Cardiac fibroblast (primary cell): ENCODE measurements around the gene SMYD1.

ENCODE experiments used
- DNase-seq, 2 donors: peaks; one replicate each; pipeline versions ENCODE4 v3.0.0 to v3.0.0-alpha.2; 2010; ENCODE audit warnings: low read depth in 2 of 2
- H3K4me3 ChIP-seq, 2 donors: replicated peaks in 1 of 2; 1 replicate in 1 of 2; 2 replicates in 1 of 2; pipeline ENCODE4 v1.5.1; 2011; ENCODE audit warnings: low read depth in 2 of 2, low read length in 2 of 2, mild to moderate bottlenecking in 2 of 2, moderate library complexity in 1 of 2
- CTCF ChIP-seq: IDR thresholded peaks from one replicate; pipeline ENCODE4 v1.5.1; 2011; ENCODE audit warnings: low read depth, mild to moderate bottlenecking, low read length, inconsistent platforms

The SMYD1 gene

DNA sequence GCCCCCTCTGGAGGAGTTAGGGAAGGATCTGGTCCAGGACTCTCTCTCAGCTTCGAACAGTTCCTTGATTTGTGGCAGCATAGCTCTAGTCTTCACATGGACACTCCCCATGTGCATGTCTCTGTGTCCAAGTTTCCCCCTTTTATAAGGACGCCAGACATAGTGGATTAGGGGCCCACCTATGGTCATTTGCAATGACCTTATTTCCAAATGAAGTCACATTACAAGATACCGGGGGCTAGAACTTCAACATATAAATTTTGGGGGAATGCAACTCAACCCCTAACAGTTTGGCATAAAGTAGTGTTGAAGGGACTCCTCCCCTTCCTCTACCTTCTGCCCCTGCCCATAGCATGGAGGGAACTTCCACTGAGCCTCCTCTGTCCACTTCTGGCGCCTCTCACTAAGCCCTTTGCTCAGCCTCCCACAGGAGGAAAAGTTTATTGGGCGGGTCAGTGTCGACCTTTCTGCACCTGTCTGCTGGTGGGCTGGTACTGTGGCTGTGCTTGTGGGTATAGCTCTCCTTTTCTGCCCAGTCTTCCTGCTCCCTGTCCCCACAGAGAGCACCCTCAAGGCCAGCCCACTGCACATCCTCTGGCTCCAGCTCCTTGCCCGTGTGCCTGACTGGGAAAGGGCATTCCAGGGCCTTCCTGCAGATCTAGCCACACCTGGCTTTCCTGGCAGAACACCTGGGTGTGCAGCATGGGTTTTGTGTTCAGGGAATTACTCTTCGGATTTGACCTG lies 54.7 kb downstream of the SMYD1 start:
- DNase-seq, result no peak
- no peak for TF ChIP-seq CTCF
- H3K4me3 ChIP-seq, result no peak overlapping the region

GRCh38 chr2:88123164-88123974 lies 55.7 kb downstream of the SMYD1 start:
- no peak for DNase-seq
- no peak overlapping the region for H3K4me3 ChIP-seq
- TF ChIP-seq CTCF, result no peak

DNA sequence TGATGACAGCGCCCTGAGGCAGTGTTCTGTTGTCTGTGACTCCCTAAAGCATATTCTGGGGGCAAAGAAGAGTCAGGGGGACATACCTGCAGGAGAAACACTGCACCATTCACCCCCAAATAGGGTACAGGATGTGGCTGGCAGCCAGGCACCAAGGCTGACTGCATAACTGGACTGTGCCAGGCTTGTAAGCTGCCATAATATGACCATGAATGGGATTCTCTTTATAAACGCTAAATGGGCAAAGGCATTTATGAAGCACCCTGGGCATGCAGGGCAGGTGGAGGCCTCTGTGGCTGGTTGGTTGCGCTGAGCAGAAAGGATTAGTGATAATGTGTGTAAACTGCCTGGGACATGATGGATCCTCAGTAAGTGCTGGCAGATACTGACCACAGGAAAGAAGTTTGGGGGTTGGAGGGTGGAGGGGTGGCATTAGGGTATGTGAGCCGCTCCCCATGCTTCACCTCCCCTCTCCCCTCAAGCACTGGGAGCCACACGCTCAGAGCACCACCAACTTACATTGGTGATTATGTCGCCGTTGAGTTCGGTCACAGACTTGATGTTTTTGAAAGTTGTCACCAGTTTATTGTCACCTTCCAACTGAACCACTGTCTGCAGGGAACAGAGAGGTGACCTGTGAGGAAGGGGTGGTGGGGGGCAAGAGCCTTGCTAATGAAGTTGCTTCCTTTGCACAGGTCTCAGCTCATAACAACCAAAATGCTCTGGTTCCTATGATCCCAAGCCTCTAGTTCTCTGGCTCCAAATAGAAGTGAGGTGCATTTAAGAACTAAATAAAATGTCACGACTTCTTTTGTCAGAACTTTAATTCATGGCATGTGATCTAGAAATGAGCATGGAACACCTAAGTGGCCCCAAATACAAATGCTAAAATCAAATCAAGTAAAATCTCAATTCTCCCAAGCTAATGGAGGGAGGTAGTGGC lies 56.6 kb downstream of the SMYD1 start:
- no peak for DNase-seq

DNA sequence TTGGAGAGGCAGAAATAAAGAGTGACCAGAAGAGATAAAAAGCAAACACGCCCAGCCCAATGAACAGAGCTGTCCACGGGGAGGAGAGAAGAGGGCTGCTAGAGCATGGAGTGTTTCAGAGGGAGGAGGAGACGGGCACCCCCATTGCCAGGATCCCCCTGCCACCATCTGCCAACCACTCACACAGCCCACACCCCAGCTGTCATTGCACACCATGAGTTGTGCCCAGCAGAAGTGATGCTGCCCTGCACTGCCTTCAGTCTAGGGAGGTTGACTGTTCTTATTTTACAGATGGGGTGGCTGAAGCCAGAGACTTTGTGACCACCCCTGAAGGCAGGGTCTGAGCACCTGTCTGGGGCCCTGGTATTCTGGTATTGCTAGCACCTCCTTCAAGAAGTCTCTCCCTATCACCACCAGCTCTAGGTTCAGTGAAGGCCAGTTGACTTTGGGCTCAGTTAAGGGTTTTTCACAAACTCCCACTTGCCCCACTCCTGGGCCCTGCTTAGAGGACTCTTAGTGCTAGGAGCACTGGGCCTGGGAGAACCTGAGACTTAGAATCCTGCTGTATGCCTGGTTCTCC lies 57.8 kb downstream of the SMYD1 start:
- TF ChIP-seq CTCF, result no peak
- H3K4me3 ChIP-seq, result no peak overlapping the region
- no peak for DNase-seq

More for the DNA sequence above, 56.6 kb downstream of the SMYD1 start:
- no peak overlapping the region for H3K4me3 ChIP-seq
- no peak for TF ChIP-seq CTCF

- TF ChIP-seq CTCF, result no peak
- DNase-seq, result no peak
- H3K4me3 ChIP-seq, result no peak overlapping the region
Measured at GRCh38 chr2:88125924-88126771, 58.5 kb downstream of the SMYD1 start.
